ENCODE results near the gene PEX5. TPM values are rescaled to one million over a fixed set of nuclear protein-coding genes. Genes with fewer than 3 reads are reported as not detected.

Gene PEX5
- total RNA-seq, 3 donors from 2014 or later = 36.1 to 41.2 (median 38.5) TPM

- TF ChIP-seq CTCF (IDR thresholded peaks at IDR 0.05) = no peak
- DNase-seq = no peak
These were observed 44.9 kb upstream of the PEX5 start for GRCh38 chr12:7144414-7145120.

GRCh38 chr12:7145671-7146070 is 43.8 kb upstream of the PEX5 start:
- DNase-seq = no peak
- Histone ChIP-seq H3K36me3 (ENCODE audit: low read depth) (no peaks in the 10 kb centered on the region), H3K4me3 (no peak overlapping the region), H3K4me1 (ENCODE audit: low read depth) (no peaks in the 10 kb centered on the region), H3K9me3 (no peaks in the 10 kb centered on the region)
- intact Hi-C loops (cut with DNase I, micrococcal nuclease) = no loop called here
- no peak for TF ChIP-seq CTCF (IDR thresholded peaks at IDR 0.05)
- no peak for ATAC-seq

More at GRCh38 chr12:7144414-7145120, 44.9 kb upstream of the PEX5 start:
- peak; percentile 36 for ATAC-seq
- intact Hi-C loops (cut with DNase I, micrococcal nuclease) = no loop called here
- no peaks in the 10 kb centered on the region for H3K9me3 ChIP-seq
- no peak overlapping the region for H3K4me3 ChIP-seq
- H3K36me3 ChIP-seq (ENCODE audit: low read depth) = no peaks in the 10 kb centered on the region
- H3K4me1 ChIP-seq (ENCODE audit: low read depth) = no peaks in the 10 kb centered on the region

- Histone ChIP-seq H3K9me3 (no peaks in the 10 kb centered on the region), H3K4me1 (ENCODE audit: low read depth) (no peaks in the 10 kb centered on the region), H3K4me3 (no peak overlapping the region), H3K36me3 (ENCODE audit: low read depth) (no peaks in the 10 kb centered on the region)
- intact Hi-C loops (cut with DNase I, micrococcal nuclease) = no loop called here
- no peak for ATAC-seq
- no peak for DNase-seq
- TF ChIP-seq CTCF (IDR thresholded peaks at IDR 0.05) = no peak
These were observed 43.3 kb upstream of the PEX5 start for GRCh38 chr12:7146228-7146627.

- no peaks in the 10 kb centered on the region for H3K36me3 ChIP-seq (ENCODE audit: low read depth)
- no peak overlapping the region for H3K4me3 ChIP-seq
- ATAC-seq (no peak), DNase-seq (no peak)
- intact Hi-C loops (cut with DNase I, micrococcal nuclease) = no loop called here
- H3K9me3 ChIP-seq = no peaks in the 10 kb centered on the region
- H3K4me1 ChIP-seq (ENCODE audit: low read depth) = no peaks in the 10 kb centered on the region
- TF ChIP-seq CTCF (IDR thresholded peaks at IDR 0.05) = no peak
These were observed 42.6 kb upstream of the PEX5 start for GRCh38 chr12:7146906-7147305.

- Histone ChIP-seq H3K4me3 (no peak overlapping the region), H3K9me3 (no peaks in the 10 kb centered on the region), H3K4me1 (ENCODE audit: low read depth) (no peaks in the 10 kb centered on the region), H3K36me3 (ENCODE audit: low read depth) (no peaks in the 10 kb centered on the region)
- DNase-seq (no peak), ATAC-seq (no peak)
- intact Hi-C loops (cut with DNase I, micrococcal nuclease) = no loop called here
- TF ChIP-seq CTCF (IDR thresholded peaks at IDR 0.05) = no peak
These were observed 39.1 kb upstream of the PEX5 start for GRCh38 chr12:7150356-7150755.

- intact Hi-C loops (cut with DNase I, micrococcal nuclease) = no loop called here
- no peaks in the 10 kb centered on the region for H3K36me3 ChIP-seq (ENCODE audit: low read depth)
- H3K4me1 ChIP-seq (ENCODE audit: low read depth) = no peaks in the 10 kb centered on the region
- ATAC-seq (no peak), DNase-seq (no peak)
- H3K4me3 ChIP-seq = no peak overlapping the region
- no peaks in the 10 kb centered on the region for H3K9me3 ChIP-seq
- TF ChIP-seq CTCF (IDR thresholded peaks at IDR 0.05) = no peak
These were observed 38.6 kb upstream of the PEX5 start for GRCh38 chr12:7150841-7151240.

Measured in mucosa of descending colon (tissue), 3 donors.